Inferior parietal cortex (tissue), 1 donor: ENCODE data around the gene CCNY.
A peak's percentile ranks its signal among the peaks of the same experiment; 100 is the strongest.
"Not testable (repeated sequence)": the region's sequence is repeated elsewhere in the genome, so short reads cannot be mapped to it uniquely, and the experiment has no call there.

Source experiments
- DNase-seq: peaks from one replicate; pipeline ENCODE4 v3.0.0-alpha.2; 2016; ENCODE audit errors: extremely low spot score

Gene CCNY

DNA sequence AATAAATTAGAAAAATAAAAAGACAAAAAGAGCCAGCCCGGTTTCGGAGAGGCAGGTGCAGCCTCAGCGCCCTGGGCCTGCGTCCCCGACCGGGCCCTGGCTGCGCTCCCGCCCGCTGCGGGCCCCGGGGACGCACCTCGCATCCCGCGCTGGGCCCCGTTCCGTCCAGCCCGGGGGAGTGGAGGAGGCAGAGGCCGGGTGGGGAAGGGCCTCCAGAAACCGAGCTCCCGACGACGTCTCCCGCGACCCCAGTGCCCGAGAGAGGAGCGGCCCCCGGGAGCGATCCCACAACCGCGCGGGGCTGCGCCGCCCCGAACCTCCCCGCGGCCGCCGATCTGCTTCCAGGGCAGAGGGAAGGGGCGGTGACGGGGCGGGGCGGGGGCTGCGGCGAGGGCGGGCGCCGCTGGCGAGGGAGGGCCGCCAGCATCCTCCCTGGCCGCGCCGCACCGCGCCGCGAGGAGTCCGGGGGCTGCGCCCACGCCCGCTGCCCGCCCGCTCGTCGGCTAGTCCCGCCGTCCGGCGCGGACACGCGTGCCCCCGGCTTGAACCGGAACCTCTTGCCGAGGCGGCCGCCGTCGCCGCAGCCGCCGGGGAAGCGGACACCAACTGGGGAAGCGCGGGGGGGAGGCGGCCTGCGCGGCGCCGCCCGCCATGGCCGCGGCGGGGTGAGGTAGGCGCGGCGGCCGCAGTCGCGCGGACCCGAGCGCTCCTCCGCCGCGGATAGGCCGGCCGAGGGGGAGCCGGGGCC, at the start of gene CCNY:
Gene CCNY (plus strand): TSS at position 426 of the 748 bp plus-strand sequence. CDS start 545 bp downstream, outside the sequence.
- DNase-seq: peak; percentile 71

DNA sequence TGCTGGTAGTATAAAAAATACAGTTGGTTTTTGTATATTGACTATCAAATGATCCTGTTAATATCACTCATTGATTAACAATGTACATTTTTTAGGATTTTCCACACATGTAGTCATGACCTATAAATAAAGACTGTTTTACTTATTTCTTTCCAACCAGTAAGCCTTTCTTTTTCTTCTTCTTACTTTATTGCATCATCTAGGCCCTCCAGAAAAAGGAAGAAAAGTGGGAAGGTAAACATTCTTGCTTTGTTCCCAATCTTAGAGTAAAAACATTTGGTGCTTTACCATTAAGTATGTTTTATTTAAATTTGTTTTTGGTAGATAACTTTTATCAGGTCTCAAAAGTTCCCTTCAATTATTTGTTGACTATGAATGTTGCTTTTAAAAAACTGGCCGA, 47.1 kb upstream of the CCNY start:
- no peak for DNase-seq

DNA sequence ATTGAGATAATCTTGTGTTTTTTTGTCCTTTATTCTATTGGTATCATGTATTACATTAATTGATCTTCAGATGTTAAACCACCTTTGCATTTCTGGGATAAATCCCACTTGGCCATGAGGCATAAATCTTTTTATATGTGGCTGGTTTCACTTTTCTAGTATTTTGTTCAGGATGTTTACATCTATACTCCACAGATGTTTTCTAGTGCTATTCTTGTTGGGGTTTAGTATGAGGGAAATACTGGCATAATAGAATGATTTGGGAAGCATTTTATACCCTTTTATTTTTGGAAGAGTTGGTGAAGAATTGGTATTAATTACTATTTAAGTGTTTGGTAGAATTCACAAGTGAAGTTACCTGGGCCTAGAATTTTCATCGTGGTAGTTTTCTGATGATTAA, 41.8 kb upstream of the CCNY start:
- no peak for DNase-seq

DNA sequence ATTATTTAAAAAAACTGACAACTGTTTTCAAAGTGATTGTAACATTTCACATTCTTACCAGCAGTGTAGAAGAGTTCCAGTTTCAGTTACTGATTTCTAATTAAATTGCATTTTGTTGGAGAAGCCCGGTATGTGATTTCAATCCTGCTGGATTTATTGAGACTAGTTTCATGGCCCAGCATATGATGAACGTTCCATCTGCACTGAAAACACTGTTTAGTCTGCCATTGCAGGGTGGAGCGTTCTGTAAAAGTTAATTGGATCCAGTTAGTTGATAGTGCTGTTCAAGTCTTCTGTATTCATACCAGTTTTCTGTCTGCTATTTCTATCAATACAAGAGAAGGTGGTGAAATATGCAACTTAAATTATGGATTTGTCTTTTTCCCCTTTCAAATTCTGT, 37.3 kb upstream of the CCNY start:
- no peak for DNase-seq

DNA sequence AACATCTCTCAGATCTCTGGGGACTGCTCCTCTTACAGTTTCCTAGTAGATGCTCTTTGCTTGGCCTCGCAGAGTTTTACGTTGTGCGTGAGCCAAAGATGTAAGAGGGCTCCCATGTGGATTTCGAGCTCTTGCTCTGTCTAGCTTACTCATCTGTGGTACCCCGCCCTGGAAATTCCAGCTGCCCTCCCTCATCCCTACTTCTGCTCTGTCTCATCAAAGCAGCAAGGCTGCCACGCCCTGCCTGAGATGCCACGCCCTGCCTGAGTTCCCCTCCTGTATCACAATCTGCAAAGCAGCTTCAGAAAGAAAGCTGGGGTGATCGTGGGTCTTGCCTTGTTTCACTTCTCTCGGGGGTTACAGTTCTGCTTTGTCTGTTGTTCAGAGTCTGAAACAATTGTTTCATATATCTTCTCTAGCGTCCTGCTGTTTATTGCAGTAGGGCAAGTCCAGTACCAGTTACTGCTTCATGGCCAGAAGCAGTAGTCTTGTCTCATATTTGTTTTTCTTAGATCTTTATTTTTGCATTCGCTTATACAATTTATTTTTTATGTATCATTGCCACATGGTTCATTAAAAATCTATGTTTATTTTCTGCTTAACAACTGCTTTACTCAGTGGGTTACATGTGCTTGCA, 36.1 kb upstream of the CCNY start:
- peak; percentile 32 for DNase-seq

DNA sequence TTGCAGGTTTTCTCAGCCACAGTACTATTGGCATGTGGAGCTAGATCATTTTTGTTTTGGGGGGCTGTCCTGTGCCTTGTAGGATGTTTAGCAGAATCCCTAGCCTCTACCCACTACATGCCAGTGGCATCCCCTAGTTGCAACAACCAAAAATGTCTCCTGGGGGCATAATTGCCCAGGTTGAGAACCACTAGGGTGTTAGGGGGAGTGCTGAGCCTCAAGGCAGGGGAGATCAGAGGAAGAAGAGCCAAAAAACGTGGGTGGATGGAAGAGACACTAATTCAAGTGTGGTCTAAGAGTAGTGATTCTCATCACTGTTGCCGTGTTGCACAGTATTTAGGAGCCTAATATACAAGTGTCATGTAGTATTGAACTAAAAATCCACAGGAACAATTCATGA, 31.7 kb upstream of the CCNY start:
- DNase-seq: no peak

DNA sequence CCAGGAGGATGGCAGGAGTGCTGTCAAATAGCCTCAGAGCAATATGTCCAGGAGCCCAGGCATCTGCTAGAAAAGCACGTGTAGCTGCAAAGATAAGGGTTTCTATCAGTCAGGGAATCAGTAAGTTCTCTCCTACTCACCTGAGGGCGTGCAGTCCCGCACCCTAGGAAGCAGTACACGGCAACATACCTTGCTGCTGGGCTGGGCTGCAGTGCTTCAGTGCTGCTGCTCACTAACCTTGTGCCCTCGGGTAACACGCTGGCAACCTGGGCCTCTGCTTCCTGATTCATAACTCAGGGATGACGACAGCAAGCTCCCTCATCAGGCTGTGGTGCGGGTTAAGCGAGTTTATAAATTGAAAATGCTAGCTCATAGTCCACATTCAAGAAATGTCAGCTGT, 29.5 kb upstream of the CCNY start:
- no peak for DNase-seq

DNA sequence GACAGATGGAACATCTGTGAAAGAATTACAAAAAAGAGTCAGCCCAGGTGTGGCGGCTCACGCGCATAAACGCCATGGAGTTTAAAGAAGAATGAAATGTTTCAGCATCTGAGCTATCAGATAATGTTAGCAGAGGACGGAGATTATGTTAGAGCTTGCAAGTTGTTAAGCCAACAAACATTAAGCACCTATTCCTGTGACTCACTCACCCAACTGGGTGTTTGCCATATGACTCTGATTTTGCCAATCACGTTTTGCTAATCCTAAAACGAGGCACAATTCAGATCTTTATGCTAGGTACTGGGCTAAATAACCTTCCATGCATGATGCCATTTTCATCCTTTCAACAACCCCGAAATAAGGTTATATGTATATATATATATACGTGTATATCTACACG, 29.0 kb upstream of the CCNY start:
- DNase-seq: no peak

DNA sequence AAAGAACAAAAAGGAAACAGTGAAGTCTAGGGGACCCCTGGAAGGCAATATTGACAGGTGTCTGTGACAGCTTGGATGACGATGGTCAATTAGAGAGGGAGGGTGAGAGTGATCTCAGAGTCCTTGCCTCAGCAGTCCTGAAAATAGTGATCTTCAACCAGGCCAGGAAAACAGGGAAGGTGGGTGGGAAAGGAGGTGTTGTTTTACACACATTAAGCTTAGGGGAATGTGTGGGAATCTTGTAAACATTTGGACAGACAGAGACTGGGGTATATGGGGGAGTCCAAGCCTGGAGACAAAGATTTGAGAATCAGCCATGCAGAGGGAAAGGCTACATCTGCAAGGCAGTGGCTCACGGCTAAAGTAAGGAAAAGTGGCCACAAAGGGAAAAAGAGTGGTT, 27.5 kb upstream of the CCNY start:
- no peak for DNase-seq

DNA sequence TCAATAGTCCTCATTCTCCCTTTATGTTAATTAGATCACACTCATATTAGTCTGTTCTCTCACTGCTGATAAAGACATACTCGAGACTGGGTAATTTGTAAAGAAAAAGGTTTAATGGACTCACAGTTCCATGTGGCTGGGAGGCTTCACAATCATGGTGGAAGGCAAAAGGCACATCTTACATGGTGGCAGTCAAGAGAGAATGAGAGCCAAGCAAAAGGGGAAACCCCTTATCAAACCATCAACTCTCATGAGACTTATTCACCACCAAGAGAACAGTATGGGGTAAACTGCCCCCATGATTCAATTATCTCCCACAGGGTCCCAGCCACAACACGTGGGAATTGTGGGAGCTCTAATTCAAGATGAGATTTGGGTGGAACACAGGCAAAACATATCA, 22.2 kb upstream of the CCNY start:
- DNase-seq: not testable (repeated sequence)

DNA sequence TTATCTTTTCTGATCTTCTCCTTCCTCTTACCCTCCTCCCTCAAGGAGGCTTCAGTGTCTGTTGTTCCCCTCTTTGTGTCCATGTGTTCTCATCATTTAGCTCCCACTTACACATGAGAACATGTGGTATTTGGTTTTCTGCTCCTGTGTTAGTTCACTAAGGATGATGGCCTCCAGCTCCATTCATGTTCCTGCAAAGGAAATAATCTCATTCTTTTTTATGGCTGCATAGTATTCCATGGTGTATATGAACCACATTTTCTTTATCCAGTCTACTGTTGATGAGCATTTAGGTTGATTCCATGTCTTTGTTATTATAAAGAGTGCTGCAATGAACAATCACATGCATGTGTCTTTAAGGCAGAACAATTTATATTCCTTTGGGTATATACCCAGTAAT, 21.1 kb upstream of the CCNY start:
- DNase-seq: not testable (repeated sequence)

DNA sequence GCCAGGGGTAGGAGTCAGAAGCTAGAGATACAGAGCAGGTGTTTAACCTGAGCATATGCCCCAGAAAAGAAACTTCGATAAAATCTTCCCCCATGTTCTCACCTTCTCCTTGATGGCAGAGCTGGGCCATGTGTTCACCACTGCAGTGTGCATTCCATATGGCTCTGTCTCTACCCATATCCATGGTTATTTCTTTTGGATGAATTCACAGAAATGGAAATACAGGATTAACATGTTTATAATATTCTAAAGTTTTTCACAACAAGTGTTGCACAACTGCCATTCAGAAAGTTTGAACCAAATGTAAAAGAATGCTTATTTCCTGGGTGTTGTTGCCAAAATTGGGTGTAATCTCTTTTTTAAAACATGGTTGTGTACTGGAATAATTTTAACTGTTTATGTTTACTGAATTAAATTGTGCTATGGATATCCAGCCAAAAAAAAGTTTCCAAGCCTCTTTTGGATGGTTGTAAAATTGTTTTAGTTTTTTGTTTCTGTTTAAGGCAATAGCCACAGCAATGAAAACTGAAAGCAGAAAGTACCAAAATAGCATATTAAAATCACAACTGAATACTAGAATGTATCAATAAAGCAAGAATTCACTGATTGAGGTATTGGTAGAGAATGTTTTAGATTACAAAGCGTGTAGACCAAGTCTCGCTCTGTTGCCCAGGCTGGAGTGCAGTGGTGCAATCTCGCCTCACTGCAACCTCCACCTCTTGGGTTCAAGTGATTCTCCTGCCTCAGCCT, 19.9 kb upstream of the CCNY start:
- DNase-seq: no peak

DNA sequence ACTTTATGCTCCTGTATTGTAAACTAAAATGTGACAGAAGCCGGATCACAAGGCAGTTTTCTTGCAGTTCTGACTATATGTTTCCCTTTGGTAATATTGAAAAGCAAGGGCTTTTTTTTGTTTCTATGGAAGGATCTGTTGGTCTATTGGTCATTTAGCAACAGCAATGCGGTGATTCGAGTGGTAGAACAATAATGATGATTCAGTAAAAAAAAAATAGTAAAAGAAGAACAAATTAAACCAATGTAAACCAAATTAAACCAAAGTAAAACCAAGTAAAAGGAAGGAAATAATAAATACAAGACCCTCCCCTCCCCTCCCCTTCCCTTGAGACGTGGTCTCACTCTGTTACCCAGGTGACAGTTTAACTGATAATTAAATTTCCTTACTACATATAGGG, 17.8 kb upstream of the CCNY start:
- no peak for DNase-seq

DNA sequence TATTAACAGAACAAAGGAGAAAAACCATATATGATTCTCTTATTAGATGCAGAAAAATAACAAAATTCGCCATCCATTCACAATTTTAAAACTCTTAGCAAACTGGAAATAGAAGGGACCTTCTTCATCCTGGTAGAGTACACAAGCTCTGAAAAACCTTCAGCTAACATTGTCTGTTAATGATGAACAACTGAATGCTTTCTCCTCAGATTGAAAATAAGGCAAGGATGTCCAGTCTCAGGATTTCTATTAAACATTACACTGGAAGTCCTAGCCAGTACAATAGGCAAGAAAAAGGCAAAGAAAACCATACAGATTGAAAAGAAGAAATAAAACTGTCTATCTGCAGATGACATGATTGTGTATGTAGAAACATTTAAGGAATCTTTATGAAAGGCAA, 16.0 kb upstream of the CCNY start:
- DNase-seq: no peak

DNA sequence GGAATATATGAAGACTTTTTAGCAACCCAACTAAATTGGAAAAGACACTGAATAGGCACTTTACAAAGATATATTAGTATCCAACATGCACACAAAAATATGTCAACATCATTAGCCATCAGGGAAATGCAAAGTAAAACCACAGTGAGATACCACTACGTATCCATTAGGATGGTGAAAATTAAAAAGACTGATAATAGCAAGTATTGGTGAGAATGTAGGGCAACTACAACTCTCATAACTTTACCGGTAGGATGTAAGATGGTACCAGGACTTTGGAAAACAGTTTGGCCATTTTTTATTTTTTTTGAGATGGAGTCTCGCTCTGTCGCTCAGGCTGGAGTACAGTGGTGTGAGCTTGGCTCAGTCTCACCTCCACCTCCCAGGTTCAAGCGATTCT, 13.7 kb upstream of the CCNY start:
- DNase-seq: no peak

DNA sequence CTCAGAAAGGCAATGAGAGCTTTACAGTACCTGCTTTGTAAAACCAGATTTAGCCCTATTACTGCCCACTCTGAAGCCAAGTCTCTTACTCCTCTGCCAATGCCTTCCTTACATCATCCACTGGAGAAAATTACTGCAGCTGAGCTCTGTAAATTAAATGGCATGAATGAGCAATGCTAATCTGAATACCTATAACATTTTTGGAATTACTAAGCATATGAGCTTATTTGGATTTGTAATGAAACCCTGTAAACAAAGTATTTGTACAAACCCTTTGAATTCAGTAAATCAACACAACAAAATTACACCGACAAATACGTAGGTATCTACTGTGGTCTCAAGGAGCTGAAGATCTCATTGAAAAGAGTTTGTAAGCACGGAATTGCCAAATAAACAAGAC, 12.1 kb upstream of the CCNY start:
- DNase-seq: no peak

DNA sequence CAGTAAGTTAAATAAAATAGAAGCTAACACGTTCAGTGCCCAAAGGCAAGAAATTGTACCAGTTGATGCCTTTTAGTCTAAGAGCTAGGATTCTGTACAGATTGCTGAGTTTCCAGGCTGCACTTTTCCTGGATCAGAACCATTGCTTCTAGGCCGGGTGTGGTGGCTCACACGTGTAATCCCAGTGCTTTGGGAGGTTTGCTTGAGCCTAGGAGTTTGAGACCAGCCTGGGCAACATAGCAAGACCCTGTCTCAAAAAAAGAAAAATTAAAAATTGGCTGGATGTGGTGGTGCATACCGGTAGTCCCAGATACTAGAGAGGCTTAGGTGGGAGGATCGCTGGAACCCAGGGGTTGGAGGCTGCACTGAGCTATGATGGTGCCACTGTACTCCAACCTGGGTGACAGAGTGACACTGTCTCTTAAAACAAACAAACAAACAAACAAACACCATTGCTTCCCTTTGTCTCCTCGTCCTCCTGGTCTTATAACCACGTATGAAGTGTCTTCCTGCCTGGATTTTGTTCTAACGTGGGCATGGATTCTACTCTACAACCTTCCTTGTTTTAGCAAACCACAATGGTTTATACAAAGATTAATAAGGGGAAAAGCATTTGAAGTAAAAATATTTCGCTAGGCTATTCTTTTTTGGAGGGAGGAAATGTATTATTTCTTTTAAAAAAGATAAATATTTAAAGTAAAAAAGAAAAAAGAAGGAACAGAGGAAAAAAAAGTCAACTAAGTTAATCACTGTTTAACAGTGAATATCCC, 9.7 kb upstream of the CCNY start:
- DNase-seq: no peak

DNA sequence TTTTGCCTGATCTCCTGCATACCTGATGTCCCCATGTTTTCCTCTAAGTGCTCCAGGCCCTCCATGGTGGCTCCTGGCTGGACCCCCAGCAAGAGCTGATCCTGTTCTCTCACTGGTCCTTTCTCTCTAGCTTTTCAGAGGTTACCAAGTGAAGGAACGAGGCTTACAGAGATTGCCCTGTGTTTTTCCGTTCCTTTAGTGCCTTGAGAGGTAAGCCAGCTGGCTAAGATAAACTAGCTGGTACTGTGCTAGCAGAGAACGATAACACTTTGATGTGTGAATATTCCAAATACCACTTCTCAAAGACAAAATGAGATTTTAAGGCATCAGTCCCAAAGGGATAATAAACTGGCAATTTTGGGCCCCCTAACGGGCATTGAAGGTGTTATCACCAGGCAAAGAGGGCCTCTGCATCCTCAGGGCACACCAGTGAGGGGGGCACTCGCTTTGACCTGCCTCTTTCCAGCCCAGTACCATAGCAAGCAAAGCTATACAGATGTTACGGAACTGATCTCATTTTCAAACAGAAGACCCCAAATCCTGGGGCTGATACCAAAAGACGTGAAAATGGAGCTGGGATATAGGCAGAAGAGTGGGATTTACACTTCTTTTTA, 8.4 kb upstream of the CCNY start:
- DNase-seq: no peak

DNA sequence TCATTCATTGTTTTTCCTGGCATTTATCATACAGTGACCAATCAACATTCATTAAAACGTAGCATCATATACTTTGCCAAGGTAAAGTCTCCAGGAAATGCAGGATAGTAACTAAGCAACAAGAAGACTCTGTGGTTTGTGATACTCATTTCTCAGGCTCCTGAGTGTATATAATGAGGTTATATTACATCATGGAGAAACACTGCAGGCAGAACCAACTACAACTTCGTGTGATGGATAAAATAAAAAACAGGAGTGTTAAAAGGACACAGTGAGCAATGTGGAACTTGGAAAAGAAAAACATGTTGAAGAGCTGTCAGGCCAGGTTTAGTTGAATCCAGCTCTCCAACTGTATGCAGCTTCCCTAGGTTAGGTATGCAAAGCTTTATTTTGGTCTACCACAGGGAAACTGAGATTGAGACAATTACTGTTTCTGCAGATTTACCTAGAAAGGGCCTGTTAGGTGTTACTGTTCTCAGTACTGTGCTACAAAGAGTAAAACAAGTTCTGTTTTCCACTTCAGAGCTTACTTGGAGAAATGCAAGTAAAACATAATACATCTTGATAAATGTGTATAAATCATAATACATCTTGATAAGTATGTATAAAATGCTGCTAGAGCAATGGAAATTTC, 7.8 kb upstream of the CCNY start:
- DNase-seq: no peak

DNA sequence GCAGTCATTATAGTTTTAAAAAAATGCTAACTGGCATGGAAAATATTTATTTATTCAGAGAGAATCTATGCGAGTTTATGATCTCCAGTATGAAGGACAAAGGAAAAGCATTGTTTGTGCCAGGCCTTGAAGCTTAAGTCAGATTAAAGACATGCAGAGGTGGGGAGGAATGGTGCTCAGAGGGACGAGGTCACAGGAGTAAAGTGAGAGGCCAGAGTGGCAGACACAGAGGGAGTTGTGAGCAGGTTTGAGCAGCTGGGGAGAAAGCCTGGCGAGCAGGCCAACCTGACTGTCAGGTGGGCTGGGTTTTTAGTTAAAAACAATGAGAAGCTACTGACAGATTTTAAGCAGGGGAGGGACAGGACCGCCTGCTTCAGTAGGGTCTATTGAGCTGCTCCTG, 6.8 kb upstream of the CCNY start:
- no peak for DNase-seq

DNA sequence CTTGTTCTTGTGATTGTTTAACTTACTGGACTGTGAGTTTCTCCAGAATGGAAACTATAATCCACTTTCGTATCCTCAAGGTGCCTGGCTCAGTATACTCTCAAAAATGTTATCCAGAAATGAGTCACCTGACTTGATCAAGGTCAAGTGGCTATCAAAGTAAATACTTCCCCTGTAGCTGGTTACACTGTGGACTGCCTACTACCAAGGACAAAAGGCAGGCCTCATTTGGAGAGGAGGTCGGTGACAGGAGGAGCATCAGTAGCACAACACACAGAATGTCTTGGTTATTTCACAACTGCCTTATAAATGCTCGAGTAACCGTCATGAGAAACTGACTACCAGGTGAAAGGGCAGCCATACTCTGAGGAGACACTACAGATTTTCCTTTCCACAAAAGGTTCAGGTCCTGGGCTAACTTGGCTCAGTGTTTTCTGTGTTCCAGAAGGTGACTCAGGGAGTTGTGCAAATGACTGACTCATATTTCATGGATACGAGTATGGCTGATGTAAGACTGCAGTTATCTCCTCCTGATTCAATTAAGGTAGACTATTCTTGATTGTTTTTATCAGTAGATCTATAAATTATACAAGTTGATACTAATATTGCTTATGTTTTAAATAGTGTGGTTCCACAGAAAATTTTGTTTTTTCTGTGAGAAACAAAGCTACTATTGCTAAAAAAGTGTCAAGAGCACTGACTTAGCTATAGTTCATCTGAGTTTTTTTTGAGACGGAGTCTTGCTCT, 4.2 kb upstream of the CCNY start:
- no peak for DNase-seq
